Tibial nerve (tissue), 3 donors: ENCODE data around the gene MOB1B.

Experiments
- POLR2A ChIP-seq, 2 donors: fragments of 450-650 bp; IDR thresholded peaks; one replicate each; pipeline ENCODE4 v1.6.1; 2017; ENCODE audit warnings: antibody characterized with exemption in 2 of 2, mild to moderate bottlenecking in 2 of 2, moderate library complexity in 2 of 2
- TF ChIP-seq, protein P1 (sequence below), 5 experiments: fragments of 200-600 bp in 3 of 5; fragments of 450-650 bp in 2 of 5; sonication (generic) in 3 of 5; IDR thresholded peaks; one replicate each; pipeline ENCODE4 v1.5.1; 2016 to 2019; ENCODE audit warnings: antibody characterized with exemption in 5 of 5, mild to moderate bottlenecking in 3 of 5, moderate library complexity in 2 of 5

DNA sequence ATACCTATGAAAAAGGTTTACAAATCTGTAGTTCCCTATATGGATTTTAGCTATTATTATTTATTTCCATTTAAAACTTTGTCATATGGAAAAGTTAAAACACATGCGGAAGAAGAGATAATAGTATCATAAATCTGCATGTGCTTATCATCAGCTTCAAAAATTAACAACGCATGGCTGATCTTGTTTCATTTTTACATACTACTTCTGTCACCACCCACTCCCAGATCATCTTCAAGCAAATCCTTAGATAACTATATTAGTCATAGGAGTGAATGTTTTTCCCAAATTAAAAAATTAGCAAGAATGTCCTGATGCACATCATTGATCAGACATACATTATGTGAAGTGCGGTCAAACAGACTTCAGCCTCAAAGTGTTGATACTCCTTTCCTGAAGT is 24.6 kb upstream of the MOB1B start:
- TF ChIP-seq, protein P1, sequence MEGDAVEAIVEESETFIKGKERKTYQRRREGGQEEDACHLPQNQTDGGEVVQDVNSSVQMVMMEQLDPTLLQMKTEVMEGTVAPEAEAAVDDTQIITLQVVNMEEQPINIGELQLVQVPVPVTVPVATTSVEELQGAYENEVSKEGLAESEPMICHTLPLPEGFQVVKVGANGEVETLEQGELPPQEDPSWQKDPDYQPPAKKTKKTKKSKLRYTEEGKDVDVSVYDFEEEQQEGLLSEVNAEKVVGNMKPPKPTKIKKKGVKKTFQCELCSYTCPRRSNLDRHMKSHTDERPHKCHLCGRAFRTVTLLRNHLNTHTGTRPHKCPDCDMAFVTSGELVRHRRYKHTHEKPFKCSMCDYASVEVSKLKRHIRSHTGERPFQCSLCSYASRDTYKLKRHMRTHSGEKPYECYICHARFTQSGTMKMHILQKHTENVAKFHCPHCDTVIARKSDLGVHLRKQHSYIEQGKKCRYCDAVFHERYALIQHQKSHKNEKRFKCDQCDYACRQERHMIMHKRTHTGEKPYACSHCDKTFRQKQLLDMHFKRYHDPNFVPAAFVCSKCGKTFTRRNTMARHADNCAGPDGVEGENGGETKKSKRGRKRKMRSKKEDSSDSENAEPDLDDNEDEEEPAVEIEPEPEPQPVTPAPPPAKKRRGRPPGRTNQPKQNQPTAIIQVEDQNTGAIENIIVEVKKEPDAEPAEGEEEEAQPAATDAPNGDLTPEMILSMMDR (IDR thresholded peaks at IDR 0.05), result no peak
- no peak for TF ChIP-seq POLR2A (IDR thresholded peaks at IDR 0.05)
